Mesodermal cell (in vitro differentiated cells): Measurements from ENCODE around the gene EPB41L4A.

Source experiments
- H3K27ac ChIP-seq: 2 replicates; pipeline ENCODE4 v1.7.0; 2013; ENCODE audit warnings: mild to moderate bottlenecking, low read depth, low read length, moderate library complexity; ENCODE audit not compliant: severe bottlenecking
- H3K36me3 ChIP-seq: 2 replicates; pipeline ENCODE4 v1.7.1; 2013; ENCODE audit warnings: mild to moderate bottlenecking, low read length, moderate library complexity; ENCODE audit not compliant: control insufficient read depth, insufficient read depth
- H3K4me1 ChIP-seq: one replicate; pipeline ENCODE4 v1.7.1; 2013; ENCODE audit warnings: mild to moderate bottlenecking, low read length; ENCODE audit not compliant: insufficient read depth, control insufficient read depth, poor library complexity, severe bottlenecking
- H3K4me3 ChIP-seq: 2 replicates; pipeline ENCODE4 v1.7.0; 2013; ENCODE audit warnings: low read length, control low read depth, mild to moderate bottlenecking; ENCODE audit not compliant: insufficient read depth, poor library complexity, severe bottlenecking; ENCODE audit errors: extremely low read depth
- H3K9me3 ChIP-seq: 2 replicates; pipeline ENCODE4 v1.7.1; 2013; ENCODE audit warnings: mild to moderate bottlenecking, low read length, moderate library complexity; ENCODE audit not compliant: control insufficient read depth
- WGBS, 2 experiments: methylation state at CpG; one replicate each; pipeline ENCODE4 v1.1.5; 2013; ENCODE audit warnings: missing lambda C conversion rate in 2 of 2; ENCODE audit not compliant: insufficient coverage in 2 of 2; 5-methylcytosine and 5-hydroxymethylcytosine counted together

The EPB41L4A gene

DNA sequence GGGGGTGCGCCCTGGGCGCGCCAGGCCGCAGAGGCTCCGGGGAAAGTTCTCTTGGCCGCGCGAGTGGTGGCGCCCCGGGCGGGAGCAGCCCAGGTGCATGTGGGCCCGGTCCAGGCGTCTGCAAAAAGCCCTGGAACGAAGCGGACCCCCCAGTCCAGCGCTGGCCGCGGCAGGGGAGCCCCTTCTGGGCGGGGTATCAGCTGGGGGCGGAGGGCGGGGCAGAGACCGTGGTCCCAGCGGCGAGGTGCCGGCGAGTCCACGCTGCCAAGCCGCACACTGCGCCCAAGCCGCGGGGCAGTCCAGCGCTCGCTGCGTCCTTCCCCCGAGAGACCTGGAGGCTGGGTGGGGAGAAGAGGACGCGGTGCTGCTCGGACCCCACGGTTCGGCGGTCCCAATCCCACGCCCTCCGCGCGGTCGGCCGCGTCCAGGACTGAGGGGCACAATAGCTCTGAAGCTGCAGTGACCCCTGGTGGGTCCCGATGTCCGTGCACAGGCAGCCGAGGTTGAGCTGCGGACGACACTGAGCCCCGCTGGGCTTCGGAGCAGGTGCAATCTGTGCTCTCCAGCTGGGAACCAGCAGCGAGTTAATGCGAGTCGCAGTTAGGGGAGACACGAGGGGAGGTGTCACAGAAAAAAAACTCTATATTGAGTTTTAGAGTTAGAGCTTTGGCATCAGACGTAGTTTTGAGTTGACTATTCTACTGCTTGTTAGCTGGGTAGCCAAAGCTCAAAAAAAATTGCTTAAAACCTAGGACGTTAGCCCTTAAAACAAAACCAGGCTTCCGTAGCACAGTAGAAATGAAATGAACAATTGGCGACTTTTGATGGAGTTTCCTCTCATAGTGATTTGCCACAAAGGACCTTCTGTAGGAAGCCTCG, 1.1 kb upstream of the EPB41L4A start:
- H3K27ac ChIP-seq: no peak overlapping the region
- no peaks in the 10 kb centered on the region for H3K4me1 ChIP-seq
- peak overlapping the region; percentile 78 for H3K4me3 ChIP-seq
- 2 to 3% methylated on average over 32 to 58 of the region's 64 CpGs for WGBS, 2 experiments
- H3K36me3 ChIP-seq: no peaks in the 10 kb centered on the region
- no peaks in the 10 kb centered on the region for H3K9me3 ChIP-seq

DNA sequence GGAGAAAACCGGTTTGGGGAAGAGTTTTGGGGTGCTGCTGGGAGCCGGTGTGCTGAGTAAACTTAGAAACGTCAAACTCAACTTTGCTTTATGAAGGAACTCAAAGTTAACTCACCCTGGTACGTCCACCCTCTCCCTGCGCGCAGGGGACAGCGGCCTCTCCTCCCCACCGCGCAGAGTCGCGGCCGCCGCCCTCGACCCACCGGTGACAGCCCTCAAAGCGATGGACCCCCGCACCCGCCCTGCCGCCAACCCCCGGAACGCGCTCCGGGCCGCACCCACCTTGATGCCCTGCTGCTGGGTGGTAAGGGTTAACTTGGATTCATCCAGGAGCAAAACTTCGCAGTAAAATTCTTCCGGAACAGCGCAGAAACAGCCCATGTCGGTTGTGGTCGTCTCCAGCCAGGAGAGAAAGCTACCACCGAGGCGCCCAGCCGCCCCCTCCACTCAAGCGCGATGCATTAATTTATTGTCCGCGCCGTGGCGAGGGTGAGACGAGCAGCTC, 366 bp downstream of the EPB41L4A start:
- Histone ChIP-seq H3K36me3 (no peaks in the 10 kb centered on the region), H3K9me3 (no peaks in the 10 kb centered on the region), H3K27ac (no peak overlapping the region), H3K4me1 (no peaks in the 10 kb centered on the region), H3K4me3 (peak overlapping the region; percentile 78)
- 0 to 1% methylated on average over 14 to 31 of the region's 39 CpGs for WGBS, 2 experiments

DNA sequence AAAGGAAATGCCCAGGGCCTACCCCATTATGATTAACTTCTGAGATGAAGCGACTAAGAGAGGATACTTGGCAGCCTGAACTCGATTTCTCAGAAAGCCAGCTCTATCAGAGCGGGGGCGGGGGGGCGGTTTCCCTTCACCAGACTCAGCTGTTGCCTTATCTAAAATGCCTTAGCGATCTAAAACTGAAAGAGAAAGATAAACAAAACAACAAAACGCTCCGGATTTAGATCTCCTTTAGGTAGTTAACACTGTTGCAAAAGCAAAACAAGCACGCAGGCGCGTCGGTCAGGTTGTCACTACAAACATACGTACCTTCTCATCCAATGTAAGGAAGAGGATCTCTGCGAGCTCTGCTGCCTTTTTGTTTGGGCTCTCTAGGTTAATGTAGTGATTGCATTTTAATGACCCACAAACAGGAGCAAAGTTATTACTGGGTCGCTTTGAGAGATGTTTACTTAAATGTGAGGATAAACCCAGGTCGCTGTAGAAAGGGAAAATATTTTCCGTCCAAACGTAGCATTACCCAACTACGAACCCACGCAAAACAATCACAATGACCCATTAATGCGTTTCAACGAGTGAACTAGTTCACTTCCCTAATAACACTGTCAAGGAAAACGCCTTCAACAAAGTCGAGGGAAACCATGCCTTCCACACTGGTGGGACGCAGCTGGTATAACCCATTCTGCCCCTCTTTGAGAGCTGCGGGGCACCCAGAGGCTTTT, 982 bp downstream of the EPB41L4A start:
- WGBS, 2 experiments: 0 to 5% methylated on average over 10 to 13 of the region's 26 CpGs
- no peaks in the 10 kb centered on the region for H3K4me1 ChIP-seq
- H3K36me3 ChIP-seq: no peaks in the 10 kb centered on the region
- H3K4me3 ChIP-seq: peak overlapping the region; percentile 78
- H3K27ac ChIP-seq: no peak overlapping the region
- no peaks in the 10 kb centered on the region for H3K9me3 ChIP-seq

DNA sequence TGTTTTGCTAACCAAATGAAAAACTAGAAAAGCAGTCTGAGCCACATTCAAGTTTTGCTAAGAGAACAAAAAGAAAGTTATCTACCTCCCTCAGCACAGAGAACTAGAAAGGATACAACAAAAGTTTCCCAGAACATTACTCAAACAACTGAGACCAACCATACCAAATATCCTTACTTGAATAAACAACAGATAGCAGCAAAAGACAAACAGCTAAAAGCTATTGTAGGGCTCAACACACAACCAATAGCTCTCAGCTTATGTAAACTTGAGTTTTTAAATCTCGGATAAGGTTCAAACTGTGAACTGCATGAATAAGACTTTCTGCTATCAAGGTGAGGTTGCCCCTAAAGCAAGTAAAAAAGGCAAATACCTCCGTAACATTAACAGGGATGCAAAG, 3.5 kb downstream of the EPB41L4A start:
- Histone ChIP-seq H3K4me3 (no peak overlapping the region), H3K4me1 (peaks cover 9% of the 10 kb centered on the region)
- 80 to 94% methylated on average over 1 to 2 of the region's 2 CpGs for WGBS, 2 experiments

DNA sequence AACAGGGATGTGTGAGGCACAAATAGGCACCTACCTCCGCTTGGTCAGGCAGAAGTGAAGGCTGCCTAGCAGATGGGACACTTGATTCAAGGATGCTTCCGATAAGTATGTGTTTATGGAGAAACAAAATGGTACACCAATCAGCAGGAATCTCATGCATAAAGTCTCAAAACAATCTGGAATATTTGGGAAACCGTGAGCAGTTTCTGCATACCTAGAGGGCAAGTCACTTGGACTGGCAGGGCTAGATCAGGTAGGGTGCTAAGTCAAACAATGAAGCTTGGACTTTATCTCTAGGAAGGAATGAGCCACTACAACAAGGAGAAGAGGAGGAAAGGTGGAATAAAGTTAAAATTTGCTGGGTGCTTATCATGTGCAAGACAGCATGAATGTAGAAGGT, 5.5 kb downstream of the EPB41L4A start:
- Histone ChIP-seq H3K9me3 (no peaks in the 10 kb centered on the region), H3K36me3 (no peaks in the 10 kb centered on the region), H3K4me3 (no peak overlapping the region), H3K27ac (no peak overlapping the region), H3K4me1 (peaks cover 9% of the 10 kb centered on the region)
- WGBS, 2 experiments: 95 to 96% methylated on average over 2 to 3 of the region's 3 CpGs

More for the DNA sequence above, 3.5 kb downstream of the EPB41L4A start:
- Histone ChIP-seq H3K27ac (no peak overlapping the region), H3K9me3 (no peaks in the 10 kb centered on the region), H3K36me3 (no peaks in the 10 kb centered on the region)

DNA sequence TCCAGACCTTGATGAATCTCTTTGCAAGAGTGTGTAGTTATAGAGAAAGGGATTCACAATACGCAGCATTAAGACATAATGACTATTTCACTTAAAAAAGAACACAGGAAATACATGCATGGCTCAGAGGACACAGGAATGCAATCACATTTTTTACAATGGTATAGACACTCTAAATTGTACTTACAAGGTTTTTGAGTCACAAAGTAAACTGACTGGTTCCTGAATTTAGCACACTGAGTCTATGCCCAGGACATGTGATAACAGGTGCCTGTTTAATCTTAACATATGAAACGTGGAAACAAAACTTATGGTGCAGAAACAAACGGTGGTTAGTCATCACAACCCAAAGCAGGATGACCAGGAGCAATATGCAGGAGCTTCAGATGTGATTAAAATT, 6.7 kb downstream of the EPB41L4A start:
- H3K27ac ChIP-seq: peak overlapping the region; percentile 41
- peaks cover 12% of the 10 kb centered on the region for H3K4me1 ChIP-seq
- H3K4me3 ChIP-seq: no peak overlapping the region
- H3K36me3 ChIP-seq: no peaks in the 10 kb centered on the region
- H3K9me3 ChIP-seq: no peaks in the 10 kb centered on the region
- WGBS, 2 experiments: 86 to 88% methylated on average over 2 of the region's 3 CpGs

DNA sequence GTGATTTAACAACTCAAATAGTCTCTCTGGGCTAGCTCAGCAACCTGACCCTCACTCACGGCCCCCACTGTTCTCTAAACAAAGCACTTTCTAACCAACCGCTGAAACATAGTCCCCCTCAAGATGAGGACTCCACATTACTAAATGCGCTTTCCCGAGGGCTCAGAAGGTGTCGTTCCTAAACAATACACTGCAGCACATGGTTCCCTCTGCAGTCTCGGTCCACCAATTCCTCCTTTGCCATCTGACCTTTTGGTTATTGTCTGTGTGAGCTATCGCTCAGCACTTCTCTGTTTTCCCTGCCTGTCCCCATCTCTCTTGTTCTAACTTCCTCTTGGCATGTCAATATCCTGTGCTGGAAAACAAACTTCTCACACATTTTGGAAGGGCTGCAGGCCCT, 7.2 kb downstream of the EPB41L4A start:
- 73% methylated on average over 5 to 6 of the region's 7 CpGs for WGBS, 2 experiments
- Histone ChIP-seq H3K27ac (peak overlapping the region; percentile 41), H3K4me3 (no peak overlapping the region), H3K4me1 (peaks cover 14% of the 10 kb centered on the region), H3K36me3 (no peaks in the 10 kb centered on the region), H3K9me3 (no peaks in the 10 kb centered on the region)

DNA sequence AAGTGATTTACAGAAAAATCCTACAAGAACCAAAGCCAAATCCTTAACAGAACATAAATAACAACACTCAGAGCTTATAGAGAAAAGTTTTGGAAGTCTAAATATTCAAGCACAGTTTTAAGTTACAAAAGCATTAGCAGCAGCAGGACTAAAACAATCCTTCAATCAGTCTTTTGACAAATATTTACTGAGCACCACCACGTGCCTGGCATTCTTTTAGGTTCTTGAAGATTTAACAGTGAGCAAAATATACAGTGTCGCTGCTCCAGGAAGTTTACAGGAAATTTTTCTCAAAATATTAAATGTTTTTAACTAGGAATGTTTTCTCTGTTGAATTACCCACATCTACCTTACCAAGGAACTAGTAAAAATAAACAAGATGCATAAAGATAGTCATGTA, 11.4 kb downstream of the EPB41L4A start:
- H3K4me1 ChIP-seq: peaks cover 14% of the 10 kb centered on the region
- WGBS, 2 experiments: 71% methylated on average over 1 of the region's 2 CpGs; no CpG with 5 or more reads in 1 of the 2 experiments
- H3K27ac ChIP-seq: no peak overlapping the region
- no peaks in the 10 kb centered on the region for H3K9me3 ChIP-seq
- no peak overlapping the region for H3K4me3 ChIP-seq
- H3K36me3 ChIP-seq: no peaks in the 10 kb centered on the region

DNA sequence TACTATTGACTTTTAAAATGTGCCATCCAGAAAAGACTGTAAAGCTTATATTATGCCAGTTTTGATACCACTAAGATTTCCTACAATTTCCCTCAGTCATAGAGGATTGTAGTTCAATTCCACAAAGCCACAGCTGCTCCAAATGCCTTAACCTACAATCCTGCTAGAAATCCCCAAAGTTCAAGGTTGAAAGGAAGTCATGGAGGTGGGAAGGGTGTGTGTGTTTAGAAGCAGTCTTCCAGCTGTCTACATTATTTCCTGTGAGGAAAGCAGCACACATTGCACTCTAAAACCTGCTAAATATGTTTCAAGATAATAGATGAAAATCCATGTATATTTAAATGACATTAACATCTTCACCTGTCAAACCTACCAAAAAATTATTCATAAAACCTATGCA, 11.8 kb downstream of the EPB41L4A start:
- Histone ChIP-seq H3K36me3 (no peaks in the 10 kb centered on the region), H3K4me3 (no peak overlapping the region), H3K9me3 (no peaks in the 10 kb centered on the region), H3K27ac (no peak overlapping the region), H3K4me1 (peaks cover 11% of the 10 kb centered on the region)

DNA sequence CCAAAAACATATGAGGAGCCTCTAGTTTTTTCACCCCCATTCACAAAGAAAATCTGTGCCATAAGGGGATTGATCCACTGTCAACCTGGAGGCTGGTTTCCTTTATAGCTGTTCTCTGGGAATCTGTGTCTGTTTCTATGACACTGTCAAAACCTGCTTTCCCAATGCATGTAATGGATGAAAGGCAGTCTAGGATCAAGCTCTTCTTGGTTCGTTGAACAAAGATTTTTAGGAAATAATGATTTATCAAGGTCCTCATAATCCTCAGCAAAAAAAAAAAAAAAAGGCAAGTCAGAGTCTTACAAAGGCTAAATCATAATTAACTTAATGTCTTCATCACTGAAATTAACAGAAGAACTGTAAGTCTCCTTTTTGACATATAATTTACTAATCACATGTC, 16.0 kb downstream of the EPB41L4A start:
- WGBS, 2 experiments: no CpG with 5 or more reads among the region's 1 CpG
- peaks cover 5% of the 10 kb centered on the region for H3K4me1 ChIP-seq
- H3K27ac ChIP-seq: no peak overlapping the region
- H3K9me3 ChIP-seq: no peaks in the 10 kb centered on the region
- no peaks in the 10 kb centered on the region for H3K36me3 ChIP-seq
- no peak overlapping the region for H3K4me3 ChIP-seq

DNA sequence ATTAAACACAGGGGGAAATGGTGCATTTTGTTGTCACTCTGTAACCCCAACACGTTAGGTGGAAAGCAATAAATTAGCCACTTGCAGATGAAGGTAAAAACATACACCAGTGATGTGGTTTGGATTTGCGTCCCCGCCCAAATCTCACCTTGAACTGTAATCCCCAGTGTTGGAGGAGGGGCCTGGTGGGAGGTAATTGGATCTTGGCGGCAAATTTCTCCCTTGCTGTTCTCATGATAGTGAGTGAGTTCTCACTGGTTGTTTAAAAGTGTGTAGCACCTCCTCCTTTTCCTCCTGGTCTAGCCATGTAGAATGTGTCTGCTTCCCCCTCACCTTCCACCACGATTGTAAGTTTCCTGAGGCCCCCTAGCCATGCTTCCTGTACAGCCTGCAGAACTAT, 17.2 kb downstream of the EPB41L4A start:
- no peak overlapping the region for H3K4me3 ChIP-seq
- WGBS, 2 experiments: 92 to 93% methylated on average over 2 to 4 of the region's 5 CpGs
- H3K36me3 ChIP-seq: no peaks in the 10 kb centered on the region
- H3K27ac ChIP-seq: no peak overlapping the region
- no peaks in the 10 kb centered on the region for H3K9me3 ChIP-seq
- H3K4me1 ChIP-seq: no peaks in the 10 kb centered on the region
